SKM-1 (cell line): ENCODE data around the gene FABP1.

ENCODE experiments used
- DNase-seq: peaks from one replicate; lab custom pipeline; 2025; ENCODE audit not compliant: unreplicated experiment; lab: John Stamatoyannopoulos, UW

The FABP1 gene

DNA sequence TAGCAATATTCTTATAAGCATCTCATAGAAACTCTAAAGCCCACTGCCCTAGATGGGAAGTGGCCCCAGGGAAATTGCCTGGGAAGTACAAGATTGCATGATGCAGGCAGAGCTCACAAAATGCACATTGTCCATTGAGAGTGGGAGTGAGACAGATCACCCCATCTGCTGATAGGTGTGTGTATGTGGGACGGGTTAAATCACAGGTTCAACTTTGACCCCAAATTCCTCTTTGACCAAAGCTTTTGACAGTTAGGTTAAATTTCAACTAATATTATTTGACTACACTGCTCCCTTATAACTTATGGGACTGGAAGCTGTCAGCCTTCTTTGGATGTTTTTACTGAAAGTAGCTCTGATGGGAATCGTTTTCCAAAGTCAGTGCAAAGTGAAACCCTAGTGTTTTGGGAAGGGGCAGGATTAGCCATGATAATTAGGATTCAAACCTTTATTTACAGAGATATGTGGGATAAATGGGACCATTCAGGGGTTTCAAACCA lies 11.4 kb upstream of the FABP1 start:
- no peak for DNase-seq

DNA sequence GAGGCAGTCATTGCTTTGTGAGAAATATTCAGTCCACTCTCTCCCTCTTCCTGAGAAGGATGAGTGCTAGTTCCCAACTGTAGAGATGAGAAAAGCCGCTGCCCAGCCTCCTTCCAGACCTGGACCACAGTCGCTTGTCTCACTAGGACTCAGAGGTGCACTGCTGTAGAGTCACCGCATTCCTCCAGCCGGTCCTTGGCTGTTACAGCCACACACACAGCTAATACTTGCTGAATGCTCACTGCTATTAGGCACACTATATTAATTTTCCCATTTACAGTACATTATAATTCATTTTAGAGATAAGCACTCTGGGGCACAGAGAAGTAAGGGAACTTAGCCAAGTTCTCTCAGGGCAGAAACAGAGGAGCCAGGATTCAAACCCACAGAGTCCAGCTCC lies 10.0 kb upstream of the FABP1 start:
- DNase-seq = no peak

GRCh38 chr2:88136817-88137216 lies 9.0 kb upstream of the FABP1 start:
- no peak for DNase-seq

DNA sequence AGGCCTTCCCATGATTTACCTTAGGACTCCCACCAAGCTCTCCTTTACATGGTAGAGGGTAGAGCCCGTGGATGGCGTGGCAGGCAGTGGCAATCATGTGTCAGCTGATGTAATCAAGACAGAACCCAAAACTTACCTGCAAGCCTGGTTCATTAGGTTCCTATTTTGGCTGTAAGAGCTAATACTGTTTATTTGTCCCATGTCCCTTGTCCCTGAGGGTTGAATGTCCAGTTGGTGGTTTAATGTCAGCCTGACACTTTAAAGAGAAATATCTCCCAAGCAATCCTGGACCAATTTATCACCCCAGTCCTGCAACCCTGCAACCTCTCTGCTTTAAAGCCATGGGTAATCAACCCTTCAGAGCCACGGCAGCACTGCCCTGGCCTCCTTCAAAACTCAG lies 6.0 kb upstream of the FABP1 start:
- no peak for DNase-seq

- DNase-seq = no peak
Measured at GRCh38 chr2:88131999-88132368, 4.1 kb upstream of the FABP1 start.

DNA sequence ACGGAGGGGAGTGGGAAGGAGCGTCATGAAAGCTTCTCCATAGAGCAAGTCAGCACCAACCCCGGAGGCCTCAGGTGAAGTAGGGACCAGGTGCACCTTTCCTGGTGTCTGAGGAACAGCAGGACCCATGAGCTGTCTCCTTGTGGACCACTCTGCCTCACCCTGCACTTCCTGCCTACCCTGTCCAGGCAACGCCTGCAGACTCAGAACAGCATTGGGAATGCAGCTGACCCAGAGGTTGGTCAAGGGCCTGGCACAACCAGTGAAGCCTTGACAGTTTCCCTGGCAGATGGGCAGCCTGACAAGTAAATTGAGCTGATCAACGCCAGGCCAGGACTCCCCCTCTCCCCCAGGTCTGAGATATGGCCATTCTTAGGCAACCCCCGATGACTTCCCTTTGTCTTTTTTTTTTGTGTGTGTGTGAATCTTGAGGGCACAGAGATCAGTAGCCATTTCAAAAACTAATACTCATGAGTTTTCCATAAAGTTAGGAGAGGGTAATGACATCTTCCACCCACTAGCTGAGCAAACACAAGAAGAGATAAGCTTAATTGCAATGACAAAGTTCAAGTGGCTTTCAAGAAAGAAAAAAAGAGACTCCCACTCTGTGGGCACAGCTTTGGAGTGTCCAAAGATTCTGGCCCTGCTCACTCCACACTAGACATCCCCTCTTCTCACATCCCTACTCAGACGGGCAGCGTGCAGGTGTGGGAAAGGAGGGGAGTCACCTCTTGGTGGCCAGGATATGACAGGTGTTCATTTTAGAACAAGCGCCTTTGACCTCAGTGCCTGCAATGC lies 3.5 kb upstream of the FABP1 start:
- no peak for DNase-seq

- DNase-seq = no peak
Measured at GRCh38 chr2:88129313-88129959, 1.6 kb upstream of the FABP1 start.

- DNase-seq = no peak
Measured at GRCh38 chr2:88128654-88129312, 921 bp upstream of the FABP1 start.

DNA sequence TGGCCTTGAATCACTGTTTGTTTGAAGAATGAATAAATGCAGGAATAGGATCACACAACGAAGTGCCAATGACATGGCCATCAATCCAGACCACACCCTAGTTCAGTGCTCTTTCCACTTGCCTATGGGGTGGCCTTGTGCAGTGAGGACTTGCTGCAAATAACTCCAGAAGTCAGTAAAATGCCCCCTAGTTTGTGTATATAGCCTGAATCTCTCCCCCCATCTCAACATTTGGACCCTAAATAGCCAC lies 299 bp downstream of the FABP1 start:
- DNase-seq = no peak

DNA sequence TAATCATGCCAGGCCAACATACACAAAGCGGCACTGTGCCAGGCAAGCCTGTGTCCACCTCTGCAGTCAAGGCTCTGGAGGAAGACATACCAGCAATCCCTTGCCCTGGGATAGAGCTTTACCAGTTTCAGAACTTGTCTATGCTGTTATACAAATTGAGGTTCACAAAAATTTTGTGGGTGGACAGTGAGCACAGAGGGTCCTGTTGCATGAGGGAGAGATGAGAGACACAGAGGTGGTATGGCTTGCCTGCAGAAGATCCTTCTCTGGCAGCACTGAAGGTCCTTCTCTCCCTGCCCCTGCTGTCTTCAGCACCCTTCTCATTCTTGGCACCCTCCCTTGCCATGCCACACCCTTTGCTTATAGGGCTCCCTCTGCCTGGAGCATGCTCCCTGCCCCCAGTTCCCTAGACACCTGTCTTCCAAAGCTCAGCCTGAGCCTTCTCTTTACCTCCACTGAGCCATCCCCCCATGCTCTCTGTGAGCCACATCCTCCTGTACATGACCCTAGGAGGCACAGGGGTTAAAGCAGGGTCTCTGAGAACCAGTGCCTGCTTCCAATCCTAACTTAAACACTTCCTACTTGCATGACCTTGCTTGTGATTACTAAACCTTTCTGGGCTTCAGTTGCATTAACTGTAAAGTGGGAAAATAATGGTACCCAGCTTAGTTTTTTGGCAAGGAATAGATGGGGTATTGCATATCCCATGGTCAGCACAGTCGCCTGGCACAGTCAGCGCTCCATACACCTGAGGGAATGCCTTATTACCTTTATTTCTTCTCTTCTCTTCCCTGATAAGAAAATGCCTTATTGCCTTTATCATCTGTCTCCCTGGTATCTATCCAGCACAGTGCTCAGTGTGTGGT lies 857 bp downstream of the FABP1 start:
- no peak for DNase-seq

- DNase-seq = no peak
Measured at GRCh38 chr2:88125924-88126771, 1.7 kb downstream of the FABP1 start.

DNA sequence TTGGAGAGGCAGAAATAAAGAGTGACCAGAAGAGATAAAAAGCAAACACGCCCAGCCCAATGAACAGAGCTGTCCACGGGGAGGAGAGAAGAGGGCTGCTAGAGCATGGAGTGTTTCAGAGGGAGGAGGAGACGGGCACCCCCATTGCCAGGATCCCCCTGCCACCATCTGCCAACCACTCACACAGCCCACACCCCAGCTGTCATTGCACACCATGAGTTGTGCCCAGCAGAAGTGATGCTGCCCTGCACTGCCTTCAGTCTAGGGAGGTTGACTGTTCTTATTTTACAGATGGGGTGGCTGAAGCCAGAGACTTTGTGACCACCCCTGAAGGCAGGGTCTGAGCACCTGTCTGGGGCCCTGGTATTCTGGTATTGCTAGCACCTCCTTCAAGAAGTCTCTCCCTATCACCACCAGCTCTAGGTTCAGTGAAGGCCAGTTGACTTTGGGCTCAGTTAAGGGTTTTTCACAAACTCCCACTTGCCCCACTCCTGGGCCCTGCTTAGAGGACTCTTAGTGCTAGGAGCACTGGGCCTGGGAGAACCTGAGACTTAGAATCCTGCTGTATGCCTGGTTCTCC lies 2.4 kb downstream of the FABP1 start:
- DNase-seq = no peak

GRCh38 chr2:88123975-88124917 lies 3.6 kb downstream of the FABP1 start:
- DNase-seq = no peak

- no peak for DNase-seq
Measured at GRCh38 chr2:88123164-88123974, 4.5 kb downstream of the FABP1 start.

DNA sequence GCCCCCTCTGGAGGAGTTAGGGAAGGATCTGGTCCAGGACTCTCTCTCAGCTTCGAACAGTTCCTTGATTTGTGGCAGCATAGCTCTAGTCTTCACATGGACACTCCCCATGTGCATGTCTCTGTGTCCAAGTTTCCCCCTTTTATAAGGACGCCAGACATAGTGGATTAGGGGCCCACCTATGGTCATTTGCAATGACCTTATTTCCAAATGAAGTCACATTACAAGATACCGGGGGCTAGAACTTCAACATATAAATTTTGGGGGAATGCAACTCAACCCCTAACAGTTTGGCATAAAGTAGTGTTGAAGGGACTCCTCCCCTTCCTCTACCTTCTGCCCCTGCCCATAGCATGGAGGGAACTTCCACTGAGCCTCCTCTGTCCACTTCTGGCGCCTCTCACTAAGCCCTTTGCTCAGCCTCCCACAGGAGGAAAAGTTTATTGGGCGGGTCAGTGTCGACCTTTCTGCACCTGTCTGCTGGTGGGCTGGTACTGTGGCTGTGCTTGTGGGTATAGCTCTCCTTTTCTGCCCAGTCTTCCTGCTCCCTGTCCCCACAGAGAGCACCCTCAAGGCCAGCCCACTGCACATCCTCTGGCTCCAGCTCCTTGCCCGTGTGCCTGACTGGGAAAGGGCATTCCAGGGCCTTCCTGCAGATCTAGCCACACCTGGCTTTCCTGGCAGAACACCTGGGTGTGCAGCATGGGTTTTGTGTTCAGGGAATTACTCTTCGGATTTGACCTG lies 5.5 kb downstream of the FABP1 start:
- no peak for DNase-seq

GRCh38 chr2:88121678-88122077 lies 6.2 kb downstream of the FABP1 start:
- DNase-seq = no peak

GRCh38 chr2:88117973-88118372 lies 9.9 kb downstream of the FABP1 start:
- DNase-seq = no peak
